Neural cell (in vitro differentiated cells): Measurements from ENCODE around the gene GRAMD1B. TPM values are rescaled to one million over a fixed set of nuclear protein-coding genes. Genes with fewer than 3 reads are reported as not detected.

Experiments used
- H2AFZ ChIP-seq: fragments of 200-600, 300-800 bp; sonication (generic), shearing (Covaris generic); 2 replicates; pipeline ENCODE4 v1.6.0; 2014; ENCODE audit warnings: low read depth, mild to moderate bottlenecking, antibody characterized with exemption, low read length, moderate library complexity
- H3F3A ChIP-seq: fragments of 200-600 bp; shearing (Covaris generic); 2 replicates; pipeline ENCODE4 v1.6.1; 2016; ENCODE audit warnings: mild to moderate bottlenecking, moderate library complexity, mixed read lengths, antibody characterized with exemption, low read length; ENCODE audit not compliant: insufficient read depth, poor library complexity, severe bottlenecking
- H3K27ac ChIP-seq: fragments of 200-600, 300-800 bp; sonication (generic), shearing (Covaris generic); 2 replicates; pipeline ENCODE4 v1.5.1; 2014; ENCODE audit warnings: mild to moderate bottlenecking, low read length, moderate library complexity
- H3K27me3 ChIP-seq: fragments of 300-800, 200-600 bp; sonication (generic), shearing (Covaris generic); 2 replicates; pipeline ENCODE4 v1.6.0; 2014; ENCODE audit warnings: mild to moderate bottlenecking, low read depth, low read length, moderate library complexity; ENCODE audit not compliant: insufficient read depth
- H3K36me3 ChIP-seq: fragments of 300-800, 200-600 bp; sonication (generic), shearing (Covaris generic); 2 replicates; pipeline ENCODE4 v1.5.1; 2014; ENCODE audit warnings: mild to moderate bottlenecking, antibody characterized with exemption, low read length, moderate library complexity; ENCODE audit not compliant: insufficient read depth
- H3K4me2 ChIP-seq: fragments of 300-800, 200-600 bp; sonication (generic), shearing (Covaris generic); 2 replicates; pipeline ENCODE4 v1.6.0; 2014; ENCODE audit warnings: mild to moderate bottlenecking, low read length
- H3K4me3 ChIP-seq: fragments of 300-800, 200-600 bp; sonication (generic), shearing (Covaris generic); 2 replicates; pipeline ENCODE4 v1.5.1; 2014; ENCODE audit warnings: mild to moderate bottlenecking, low read length, moderate library complexity
- H3K79me2 ChIP-seq: fragments of 200-600 bp; shearing (Covaris generic); replicated peaks from 2 replicates; pipeline ENCODE4 v1.6.0; 2014; ENCODE audit warnings: mild to moderate bottlenecking, low read length, moderate library complexity; ENCODE audit not compliant: insufficient read depth
- H3K9ac ChIP-seq: fragments of 300-800, 200-600 bp; sonication (generic), shearing (Covaris generic); 2 replicates; pipeline ENCODE4 v1.6.1; 2016; ENCODE audit warnings: mild to moderate bottlenecking, low read length, mixed read lengths
- H3K9me2 ChIP-seq: fragments of 200-600 bp; shearing (Covaris generic); 2 replicates; pipeline ENCODE4 v1.6.1; 2016; ENCODE audit warnings: mild to moderate bottlenecking, low read length, mixed read lengths; ENCODE audit not compliant: insufficient read depth
- H3K9me3 ChIP-seq: fragments of 200-600, 300-800 bp; sonication (generic), shearing (Covaris generic); 2 replicates; pipeline ENCODE4 v1.6.1; 2016; ENCODE audit warnings: mild to moderate bottlenecking, mixed run types, low read length, moderate library complexity, mixed read lengths
- H4K20me1 ChIP-seq: fragments of 200-600 bp; shearing (Covaris generic); 2 replicates; pipeline ENCODE4 v1.6.1; 2016; ENCODE audit warnings: mild to moderate bottlenecking, mixed run types; ENCODE audit not compliant: insufficient read depth
- EP300 ChIP-seq: fragments of 450-650 bp; conservative IDR thresholded peaks from 2 replicates; pipeline ENCODE4 v1.6.1; 2014; ENCODE audit warnings: antibody characterized with exemption, mild to moderate bottlenecking, moderate library complexity; ENCODE audit not compliant: poor library complexity, severe bottlenecking
- EZH2 ChIP-seq: fragments of 200-600, 300-800 bp; shearing (Covaris generic), sonication (generic); IDR thresholded peaks from 2 replicates; pipeline ENCODE4 v1.6.1; 2014; ENCODE audit warnings: antibody characterized with exemption, low read length, borderline replicate concordance, mild to moderate bottlenecking; ENCODE audit not compliant: insufficient read depth, poor library complexity, severe bottlenecking
- MXI1 ChIP-seq: fragments of 450-650 bp; conservative IDR thresholded peaks from 2 replicates; pipeline ENCODE4 v1.6.1; 2014; ENCODE audit warnings: antibody characterized with exemption, mild to moderate bottlenecking; ENCODE audit not compliant: poor library complexity, severe bottlenecking
- POLR2AphosphoS5 ChIP-seq: IDR thresholded peaks from 2 replicates; pipeline ENCODE4 v1.6.1; 2012
- RAD21 ChIP-seq: fragments of 450-650 bp; conservative IDR thresholded peaks from 2 replicates; pipeline ENCODE4 v1.6.1; 2014; ENCODE audit warnings: antibody characterized with exemption, mild to moderate bottlenecking, moderate library complexity
- SMC3 ChIP-seq: fragments of 450-650 bp; conservative IDR thresholded peaks from 2 replicates; pipeline ENCODE4 v1.6.1; 2014; ENCODE audit warnings: antibody characterized with exemption, mild to moderate bottlenecking, moderate library complexity; ENCODE audit not compliant: poor library complexity
- TAF1 ChIP-seq: IDR thresholded peaks from 2 replicates; pipeline ENCODE4 v1.6.1; 2012; ENCODE audit warnings: low read depth
- polyA plus RNA-seq: library from polyadenylated mRNA; depleted of rRNA; stranded (reverse); fragments of >200 nt; gene quantifications from 2 replicates; pipeline ENCODE4 v1.2.3, GENCODE V29; 2014
- TF ChIP-seq, protein P1 (sequence below): fragments of 450-650 bp; IDR thresholded peaks from 2 replicates; pipeline ENCODE4 v1.5.1; 2014; ENCODE audit warnings: antibody characterized with exemption, mild to moderate bottlenecking, moderate library complexity; ENCODE audit not compliant: poor library complexity, severe bottlenecking
- TF ChIP-seq, protein P2 (sequence below): IDR thresholded peaks from 2 replicates; pipeline ENCODE4 v1.6.1; 2012; ENCODE audit warnings: borderline replicate concordance

The GRAMD1B gene
- polyA plus RNA-seq, 1 donor from 2014 or later: 1.5 TPM

DNA sequence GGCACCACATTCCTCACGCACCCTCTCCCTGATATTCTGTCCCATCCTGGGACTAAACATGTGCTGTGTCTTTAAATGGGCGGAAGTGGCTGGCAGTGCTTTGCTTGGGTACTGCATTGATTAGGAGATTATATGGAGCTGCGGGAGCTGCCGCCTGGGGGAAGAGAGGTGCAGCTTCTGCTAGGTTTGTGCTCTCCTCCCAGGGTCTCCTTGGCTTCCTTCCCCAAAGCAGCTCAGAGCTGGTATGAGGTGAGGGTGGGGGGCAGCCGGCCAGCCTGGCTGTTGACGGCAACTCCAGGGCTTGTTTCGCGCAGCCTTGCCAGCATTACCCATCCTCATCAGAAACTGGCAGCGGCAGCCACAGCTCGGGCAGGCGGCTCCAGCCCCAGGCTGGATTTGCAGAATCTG is 95.4 kb downstream of the GRAMD1B start:
- H3K27me3 ChIP-seq: no peaks in the 10 kb centered on the region
- no peaks in the 10 kb centered on the region for H3K79me2 ChIP-seq
- H3K4me3 ChIP-seq: no peak overlapping the region
- no peak overlapping the region for H3K9ac ChIP-seq
- TF ChIP-seq TAF1 (no peak), SMC3 (no peak), EP300 (no peak), RAD21 (no peak), MXI1 (no peak), EZH2 (no peak), POLR2AphosphoS5 (no peak)
- TF ChIP-seq, protein P1, sequence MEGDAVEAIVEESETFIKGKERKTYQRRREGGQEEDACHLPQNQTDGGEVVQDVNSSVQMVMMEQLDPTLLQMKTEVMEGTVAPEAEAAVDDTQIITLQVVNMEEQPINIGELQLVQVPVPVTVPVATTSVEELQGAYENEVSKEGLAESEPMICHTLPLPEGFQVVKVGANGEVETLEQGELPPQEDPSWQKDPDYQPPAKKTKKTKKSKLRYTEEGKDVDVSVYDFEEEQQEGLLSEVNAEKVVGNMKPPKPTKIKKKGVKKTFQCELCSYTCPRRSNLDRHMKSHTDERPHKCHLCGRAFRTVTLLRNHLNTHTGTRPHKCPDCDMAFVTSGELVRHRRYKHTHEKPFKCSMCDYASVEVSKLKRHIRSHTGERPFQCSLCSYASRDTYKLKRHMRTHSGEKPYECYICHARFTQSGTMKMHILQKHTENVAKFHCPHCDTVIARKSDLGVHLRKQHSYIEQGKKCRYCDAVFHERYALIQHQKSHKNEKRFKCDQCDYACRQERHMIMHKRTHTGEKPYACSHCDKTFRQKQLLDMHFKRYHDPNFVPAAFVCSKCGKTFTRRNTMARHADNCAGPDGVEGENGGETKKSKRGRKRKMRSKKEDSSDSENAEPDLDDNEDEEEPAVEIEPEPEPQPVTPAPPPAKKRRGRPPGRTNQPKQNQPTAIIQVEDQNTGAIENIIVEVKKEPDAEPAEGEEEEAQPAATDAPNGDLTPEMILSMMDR: no peak
- TF ChIP-seq, protein P2, sequence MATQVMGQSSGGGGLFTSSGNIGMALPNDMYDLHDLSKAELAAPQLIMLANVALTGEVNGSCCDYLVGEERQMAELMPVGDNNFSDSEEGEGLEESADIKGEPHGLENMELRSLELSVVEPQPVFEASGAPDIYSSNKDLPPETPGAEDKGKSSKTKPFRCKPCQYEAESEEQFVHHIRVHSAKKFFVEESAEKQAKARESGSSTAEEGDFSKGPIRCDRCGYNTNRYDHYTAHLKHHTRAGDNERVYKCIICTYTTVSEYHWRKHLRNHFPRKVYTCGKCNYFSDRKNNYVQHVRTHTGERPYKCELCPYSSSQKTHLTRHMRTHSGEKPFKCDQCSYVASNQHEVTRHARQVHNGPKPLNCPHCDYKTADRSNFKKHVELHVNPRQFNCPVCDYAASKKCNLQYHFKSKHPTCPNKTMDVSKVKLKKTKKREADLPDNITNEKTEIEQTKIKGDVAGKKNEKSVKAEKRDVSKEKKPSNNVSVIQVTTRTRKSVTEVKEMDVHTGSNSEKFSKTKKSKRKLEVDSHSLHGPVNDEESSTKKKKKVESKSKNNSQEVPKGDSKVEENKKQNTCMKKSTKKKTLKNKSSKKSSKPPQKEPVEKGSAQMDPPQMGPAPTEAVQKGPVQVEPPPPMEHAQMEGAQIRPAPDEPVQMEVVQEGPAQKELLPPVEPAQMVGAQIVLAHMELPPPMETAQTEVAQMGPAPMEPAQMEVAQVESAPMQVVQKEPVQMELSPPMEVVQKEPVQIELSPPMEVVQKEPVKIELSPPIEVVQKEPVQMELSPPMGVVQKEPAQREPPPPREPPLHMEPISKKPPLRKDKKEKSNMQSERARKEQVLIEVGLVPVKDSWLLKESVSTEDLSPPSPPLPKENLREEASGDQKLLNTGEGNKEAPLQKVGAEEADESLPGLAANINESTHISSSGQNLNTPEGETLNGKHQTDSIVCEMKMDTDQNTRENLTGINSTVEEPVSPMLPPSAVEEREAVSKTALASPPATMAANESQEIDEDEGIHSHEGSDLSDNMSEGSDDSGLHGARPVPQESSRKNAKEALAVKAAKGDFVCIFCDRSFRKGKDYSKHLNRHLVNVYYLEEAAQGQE: no peak
- no peaks in the 10 kb centered on the region for H4K20me1 ChIP-seq
- no peak overlapping the region for H3K4me2 ChIP-seq
- no peak overlapping the region for H2AFZ ChIP-seq
- H3K9me3 ChIP-seq: no peaks in the 10 kb centered on the region
- H3K27ac ChIP-seq: no peak overlapping the region
- no peaks in the 10 kb centered on the region for H3K9me2 ChIP-seq
- no peaks in the 10 kb centered on the region for H3F3A ChIP-seq
- H3K36me3 ChIP-seq: no peaks in the 10 kb centered on the region

DNA sequence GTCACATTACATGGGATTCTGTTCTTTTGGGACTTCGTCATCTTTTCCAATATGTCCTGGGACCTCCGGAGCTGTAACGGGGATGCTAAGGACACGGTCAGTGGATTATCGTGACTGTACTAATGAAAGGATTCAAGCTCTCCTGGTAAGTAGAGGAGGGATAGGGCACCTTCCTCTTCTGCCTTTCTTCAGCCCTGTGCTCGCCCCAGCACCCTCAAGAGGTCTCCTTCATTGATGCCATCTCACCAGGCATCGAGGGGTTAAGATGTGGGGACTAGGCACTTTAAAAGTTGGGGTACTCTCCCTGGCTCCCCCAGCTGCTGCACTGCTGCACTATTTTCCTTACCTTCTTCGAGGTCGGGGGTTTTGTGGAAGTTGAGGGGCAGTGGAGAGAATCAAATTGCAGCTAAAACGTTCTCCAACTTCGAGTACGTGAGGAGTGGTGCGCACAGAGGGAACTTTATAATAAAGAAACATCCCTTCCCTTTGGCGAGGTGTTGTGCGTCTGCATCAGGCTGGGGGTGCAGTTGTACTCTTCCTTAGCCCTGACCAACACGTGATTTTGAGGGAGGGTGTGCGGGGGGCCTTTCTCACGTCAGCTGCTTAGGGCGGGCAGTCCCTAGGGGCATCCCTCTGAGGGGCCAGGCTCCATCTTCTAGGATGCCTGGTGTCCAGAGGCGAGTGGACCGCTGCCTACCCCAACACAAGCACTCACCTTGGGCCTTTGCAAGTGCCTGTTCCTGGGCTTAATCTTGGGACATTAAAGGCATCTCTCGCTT is 96.1 kb downstream of the GRAMD1B start:
- Histone ChIP-seq H2AFZ (no peak overlapping the region), H3K27me3 (no peaks in the 10 kb centered on the region), H4K20me1 (no peaks in the 10 kb centered on the region), H3K36me3 (no peaks in the 10 kb centered on the region), H3K4me2 (no peak overlapping the region), H3K9ac (no peak overlapping the region), H3K9me3 (no peaks in the 10 kb centered on the region), H3K79me2 (no peaks in the 10 kb centered on the region), H3K27ac (no peak overlapping the region), H3K4me3 (no peak overlapping the region), H3F3A (no peaks in the 10 kb centered on the region), H3K9me2 (no peaks in the 10 kb centered on the region)
- TF ChIP-seq, protein P1: no peak
- TF ChIP-seq, protein P2: no peak
- TF ChIP-seq SMC3: no peak
- no peak for TF ChIP-seq EZH2
- no peak for TF ChIP-seq MXI1
- TF ChIP-seq EP300: no peak
- no peak for TF ChIP-seq TAF1
- TF ChIP-seq RAD21: no peak
- TF ChIP-seq POLR2AphosphoS5: no peak
